T-helper 9 cell (primary cell): ENCODE data around the gene PDE9A.

Experiments used
- DNase-seq: peaks from one replicate; pipeline ENCODE4 v3.0.0-alpha.2; 2020

PDE9A gene

DNA sequence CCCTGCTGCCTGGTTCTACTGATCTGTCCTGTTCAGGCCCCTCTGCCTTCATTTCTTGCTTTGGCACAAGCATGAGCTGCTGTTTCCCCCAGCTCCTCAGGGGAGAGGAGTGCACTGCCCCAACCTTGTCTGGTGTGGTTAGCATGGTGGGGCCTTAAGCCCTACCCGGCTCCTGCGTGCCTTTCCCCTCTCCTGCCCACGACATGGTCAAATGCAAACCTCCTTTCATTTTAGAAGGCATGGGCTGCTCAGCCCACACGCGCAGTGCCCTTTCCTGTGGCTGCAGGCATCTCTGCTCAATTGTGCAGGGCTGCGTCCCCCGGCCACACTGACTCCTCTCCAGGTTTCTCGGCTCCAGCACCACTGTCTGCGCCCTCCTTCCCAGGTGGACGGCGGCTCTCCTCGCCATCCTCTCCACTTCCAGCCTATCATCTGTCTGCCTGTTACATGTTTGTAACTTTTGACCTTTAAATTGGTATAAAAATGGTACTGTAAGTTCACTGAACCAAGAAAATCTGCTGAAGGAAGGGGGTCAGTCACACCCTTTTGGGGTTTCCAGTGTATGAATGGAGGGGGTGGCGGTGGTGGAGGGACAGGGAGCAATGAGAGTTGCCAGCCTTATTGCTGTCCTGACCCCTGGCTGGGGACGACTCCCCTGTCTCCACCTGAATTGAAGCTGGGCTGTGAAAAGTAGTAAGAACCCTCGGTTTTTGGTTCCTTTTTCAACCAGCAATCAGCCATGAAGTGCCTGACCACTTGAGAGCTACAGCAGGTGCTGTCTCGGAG, 5.1 kb downstream of the PDE9A start:
- no peak for DNase-seq

- DNase-seq = no peak
These were observed 6.1 kb downstream of the PDE9A start for GRCh38 chr21:42659416-42660117.

GRCh38 chr21:42660118-42660470, 6.7 kb downstream of the PDE9A start:
- no peak for DNase-seq

- no peak for DNase-seq
These were observed 8.4 kb downstream of the PDE9A start for GRCh38 chr21:42661688-42662429.

DNA sequence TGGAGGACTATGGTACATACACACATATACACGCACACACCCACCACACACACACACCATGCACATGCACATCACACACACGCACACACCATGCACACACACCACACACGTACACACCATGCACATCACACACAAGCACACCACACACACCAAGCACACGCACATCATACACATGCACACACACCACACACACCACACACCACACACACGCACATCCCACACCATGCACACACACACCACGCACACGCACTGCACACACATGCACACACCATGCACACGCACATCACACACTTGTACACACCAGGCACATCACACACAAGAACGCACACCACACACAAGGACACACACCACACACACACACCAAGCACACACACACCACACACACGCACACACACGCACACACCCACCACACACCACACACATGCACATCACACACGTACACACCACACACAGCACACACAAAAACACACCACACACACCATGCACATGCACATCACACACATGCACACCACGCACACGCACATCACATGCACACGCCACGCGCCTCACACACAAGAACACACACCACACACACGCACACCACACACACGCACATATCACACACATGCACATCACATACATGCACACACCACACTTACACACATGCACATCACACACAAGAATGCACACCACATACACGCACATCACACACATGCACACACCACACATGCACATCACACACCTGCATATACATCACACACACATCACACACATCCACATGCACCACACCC, 9.2 kb downstream of the PDE9A start:
- no peak for DNase-seq

DNA sequence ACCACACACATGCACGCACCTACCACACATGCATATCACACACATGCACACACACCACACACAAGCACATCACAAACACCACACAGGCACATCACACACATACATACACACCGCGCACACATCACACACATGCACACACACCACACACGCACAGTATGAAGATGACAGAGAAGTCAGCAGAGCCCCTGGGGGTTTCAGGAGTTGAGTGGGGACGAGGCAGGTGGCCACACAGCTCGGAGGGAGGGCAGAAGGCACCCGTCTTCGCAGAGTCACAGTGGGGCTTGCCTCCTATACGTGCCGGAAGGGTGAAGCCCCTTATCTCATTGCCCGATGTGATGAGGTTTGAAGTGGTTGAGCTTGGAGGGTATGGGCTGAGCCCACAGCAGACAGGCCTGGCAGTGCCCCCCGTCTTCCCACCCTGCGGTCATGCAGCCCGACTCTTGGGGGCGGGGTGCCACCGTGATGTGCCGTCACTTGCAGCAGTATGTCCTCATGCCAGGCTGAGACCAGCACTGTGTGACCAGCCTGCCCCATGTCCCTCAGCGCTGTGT, 9.9 kb downstream of the PDE9A start:
- no peak for DNase-seq

- no peak for DNase-seq
These were observed 10.6 kb downstream of the PDE9A start for GRCh38 chr21:42663860-42664535.

GRCh38 chr21:42664614-42665013, 11.2 kb downstream of the PDE9A start:
- no peak for DNase-seq

DNA sequence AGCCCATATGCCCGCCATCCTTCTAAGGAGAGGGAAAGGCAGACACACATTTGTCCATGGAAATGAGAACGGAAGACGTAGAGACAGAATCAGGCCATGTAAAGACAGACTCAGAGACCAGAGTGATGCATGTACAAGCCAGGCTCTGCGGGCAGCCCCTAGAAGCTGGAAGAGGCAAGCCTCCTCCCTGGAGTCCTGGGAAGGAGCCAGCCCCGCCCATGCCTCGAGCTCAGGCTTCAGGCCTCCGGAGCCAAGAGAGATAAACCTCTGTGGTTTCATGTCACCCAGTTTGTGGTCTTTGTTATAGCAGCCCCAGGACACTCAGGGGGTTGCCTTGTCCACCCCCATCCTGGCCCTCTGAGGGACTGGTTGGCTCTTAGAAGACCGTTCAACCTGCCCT, 11.6 kb downstream of the PDE9A start:
- DNase-seq = no peak

DNA sequence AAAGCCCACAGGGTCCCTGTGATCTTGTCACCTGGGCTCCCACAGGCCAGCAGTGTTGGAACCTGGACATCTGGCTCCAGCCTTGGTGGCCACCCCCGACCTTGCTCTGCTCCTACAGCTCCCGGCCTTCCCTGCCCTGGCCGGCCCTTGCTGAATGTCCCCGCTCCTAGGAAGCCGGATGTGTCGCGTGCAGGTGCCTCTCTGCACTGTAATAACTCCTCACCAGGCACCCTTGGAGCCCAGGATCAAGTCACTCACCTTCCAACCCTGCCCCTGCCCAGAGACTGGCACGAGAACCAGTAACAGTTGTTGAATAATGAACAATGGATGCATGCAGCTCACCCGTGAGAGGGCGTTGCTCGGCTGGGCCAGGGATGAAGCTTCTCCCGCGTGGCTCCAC, 12.1 kb downstream of the PDE9A start:
- DNase-seq = no peak

- DNase-seq = no peak
These were observed 12.8 kb downstream of the PDE9A start for GRCh38 chr21:42666023-42666747.

GRCh38 chr21:42666925-42667324, 13.5 kb downstream of the PDE9A start:
- no peak for DNase-seq

- DNase-seq = no peak
These were observed 15.0 kb downstream of the PDE9A start for GRCh38 chr21:42668298-42668992.

GRCh38 chr21:42669041-42669440, 15.6 kb downstream of the PDE9A start:
- DNase-seq = no peak

DNA sequence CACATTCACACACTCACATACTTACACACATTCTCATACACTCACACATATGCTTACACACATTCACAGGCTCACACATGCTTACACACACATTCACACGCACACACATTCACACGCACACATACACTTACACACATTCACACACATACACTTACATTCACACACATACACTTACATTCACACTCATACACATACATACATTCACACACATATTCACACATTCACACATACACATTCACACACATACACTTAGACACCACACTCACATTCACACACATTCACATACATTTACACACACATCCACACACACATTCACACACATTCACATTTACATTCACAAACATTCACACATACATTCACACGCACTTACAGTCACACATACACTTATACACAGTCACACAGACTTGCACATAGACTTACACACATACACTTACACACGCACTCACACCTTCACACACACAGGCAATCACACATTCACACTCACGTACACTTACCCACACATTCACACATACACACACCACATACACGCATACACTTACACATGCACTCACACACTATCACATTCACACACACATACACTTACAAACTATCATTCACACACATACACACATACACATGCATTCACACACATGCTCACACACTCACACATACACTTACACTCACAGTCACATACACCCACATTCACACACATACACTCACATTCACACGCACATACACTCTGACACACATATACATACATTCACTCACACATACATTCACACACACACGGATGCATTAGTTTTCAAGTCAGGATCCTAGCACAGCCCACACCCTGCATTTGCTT, 16.8 kb downstream of the PDE9A start:
- no peak for DNase-seq

DNA sequence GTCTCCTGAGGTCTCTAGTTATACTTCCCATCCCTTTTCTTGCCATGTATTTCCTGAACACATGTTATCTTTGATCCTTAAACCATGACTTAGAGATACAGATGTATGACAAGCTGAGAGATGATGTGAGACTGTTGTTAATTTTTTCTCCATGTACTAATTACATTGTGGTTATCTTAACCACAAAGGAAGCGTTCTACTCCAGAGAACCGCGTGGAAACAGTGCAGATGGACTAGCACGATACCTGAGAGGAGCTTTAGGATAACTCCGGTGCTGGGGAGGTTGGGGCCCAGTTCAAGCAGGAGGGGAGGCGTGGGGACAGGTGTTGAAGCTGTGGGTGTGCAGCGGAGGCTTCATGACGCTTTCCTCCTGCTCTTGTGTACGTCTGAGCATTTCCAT, 17.5 kb downstream of the PDE9A start:
- DNase-seq = no peak

DNA sequence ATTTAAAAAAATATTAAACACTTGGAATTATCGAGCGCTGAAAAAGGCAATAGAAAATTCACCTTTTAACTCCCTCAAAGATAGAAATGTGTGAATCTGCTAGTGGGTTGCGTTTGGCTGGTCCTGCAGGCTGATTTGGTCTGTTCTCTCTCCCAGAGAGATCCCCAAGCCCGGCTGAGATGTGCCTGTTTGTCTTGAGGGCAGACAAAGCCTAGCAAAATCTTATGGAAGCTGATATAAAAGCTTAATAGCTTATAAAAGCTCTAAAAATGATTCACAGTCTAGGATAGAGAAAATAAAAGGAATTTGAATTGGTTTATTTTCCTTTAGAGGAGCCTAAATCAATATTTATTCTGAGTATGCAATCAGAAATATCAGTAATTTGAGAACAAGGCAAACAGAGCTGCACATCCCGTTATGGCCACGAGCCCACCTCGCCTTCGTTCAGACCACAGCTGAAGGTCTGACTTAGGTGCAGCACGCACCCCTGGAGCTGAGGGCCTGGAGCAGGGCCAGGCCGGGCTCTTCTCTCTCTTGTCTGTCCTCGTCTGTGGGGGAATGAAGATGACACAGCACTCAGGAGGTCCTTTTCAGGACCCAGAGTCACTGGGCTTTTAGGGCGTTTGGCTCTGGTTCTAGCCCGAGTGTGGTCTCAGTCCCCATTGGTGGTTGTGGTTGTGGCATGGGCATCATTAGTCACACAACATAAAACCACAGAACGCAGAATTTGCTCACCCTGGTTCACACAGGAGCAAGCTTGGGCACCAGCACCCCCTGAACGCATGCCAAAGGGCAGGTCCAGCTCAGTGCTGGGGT, 18.6 kb downstream of the PDE9A start:
- DNase-seq = no peak

DNA sequence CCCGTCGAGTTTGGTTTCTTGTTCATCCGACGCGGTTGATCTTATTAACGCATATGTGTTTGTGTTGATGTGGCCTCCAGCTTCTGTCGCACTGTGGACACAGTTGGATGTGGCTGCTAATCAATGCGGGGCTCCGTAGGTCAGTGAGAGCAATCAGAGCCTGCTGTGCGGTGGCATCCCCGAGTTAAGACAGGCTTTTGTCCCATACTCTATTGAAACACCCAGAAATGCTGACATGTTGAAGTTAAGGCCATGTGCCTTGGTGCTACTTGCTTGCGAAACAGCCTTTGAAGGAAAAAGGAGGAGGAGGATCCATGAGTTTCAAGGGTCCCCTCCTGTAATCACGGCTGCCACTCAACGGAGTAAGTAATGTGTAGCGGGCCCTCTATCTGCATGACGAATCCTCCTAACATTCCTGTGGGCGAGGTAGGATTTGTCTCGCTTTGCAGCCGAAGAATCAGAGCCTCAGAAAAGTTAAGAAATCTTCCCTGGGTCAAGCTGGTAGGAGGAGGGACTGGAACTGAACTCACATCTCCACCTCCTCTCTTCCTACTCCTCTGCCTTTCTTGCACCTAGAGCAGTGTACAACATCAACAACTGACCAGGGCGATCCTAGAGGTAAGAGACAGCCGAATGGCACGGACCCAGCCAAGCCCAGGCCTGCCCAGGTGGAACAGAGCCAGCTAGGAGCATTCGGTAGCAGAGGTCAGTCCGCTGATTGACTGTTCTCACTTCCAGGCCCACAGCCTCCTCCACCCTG, 19.5 kb downstream of the PDE9A start:
- DNase-seq = no peak
